ENCODE data around the gene ZGLP1.
A peak's percentile ranks its signal among the peaks of the same experiment; 100 is the strongest.

The ZGLP1 gene

GRCh38 chr19:10289836-10290356 is 19.7 kb downstream of the ZGLP1 start, which contains the start of gene ICAM5:
Gene ICAM5, plus strand, starts transcription at chr19:10289952. Its CDS starts 92 bp downstream, at chr19:10290044.
- no peak within 1 kb of the TSS for H4K8ac ChIP-seq (ENCODE audit: low read length)
- H2BK12ac ChIP-seq (ENCODE audit: low read length in 2 of 2) = peak within 1 kb of the TSS in 1 of 2 experiments; percentile 11
- peak within 1 kb of the TSS; percentile 78 for H3K4me2 ChIP-seq (ENCODE audit: low read length, poor library complexity, severe bottlenecking)
- H2BK120ac ChIP-seq (ENCODE audit: low read depth, low read length) = no peak within 1 kb of the TSS
- H3K18ac ChIP-seq (ENCODE audit: low read depth in 1 of 2, low read length in 2 of 2) = peak within 1 kb of the TSS in 1 of 2 experiments; percentile 50
- H3K4ac ChIP-seq (ENCODE audit: low read depth in 1 of 2, low read length in 2 of 2) = no peak within 1 kb of the TSS
- peaks cover 79 to 89% of the 10 kb centered on the region in 2 experiments for H3K27me3 ChIP-seq (ENCODE audit: control insufficient read depth in 1 of 2, insufficient read depth in 1 of 2, low read length in 2 of 2)
- H3K14ac ChIP-seq (ENCODE audit: low read length in 2 of 2) = no peak within 1 kb of the TSS
- no peak within 1 kb of the TSS for H3K27ac ChIP-seq (ENCODE audit: low read length, poor library complexity, severe bottlenecking)
- H2AK5ac ChIP-seq (ENCODE audit: low read length, severe bottlenecking) = no peak within 1 kb of the TSS
- H3K9me3 ChIP-seq (ENCODE audit: control insufficient read depth, low read length) = peaks cover 9% of the 10 kb centered on the region
- peak within 1 kb of the TSS; percentile 43 to 56 for H3K4me3 ChIP-seq (ENCODE audit: insufficient read depth in 1 of 2, low read depth in 1 of 2, low read length in 2 of 2)
- H2BK5ac ChIP-seq (ENCODE audit: low read depth, low read length, poor library complexity, severe bottlenecking) = no peak within 1 kb of the TSS
- H3K79me1 ChIP-seq (replicated peaks; ENCODE audit: low read length, poor library complexity, severe bottlenecking) = no peaks in the 10 kb centered on the region
- peaks cover 8 to 14% of the 10 kb centered on the region in 2 experiments for H3K36me3 ChIP-seq (ENCODE audit: control insufficient read depth in 1 of 2, insufficient read depth in 2 of 2, low read depth in 1 of 2, low read length in 2 of 2)
- H3K4me1 ChIP-seq (ENCODE audit: control insufficient read depth, insufficient read depth, low read depth, low read length) = peaks cover 56% of the 10 kb centered on the region
- no peak within 1 kb of the TSS for H3K9ac ChIP-seq (ENCODE audit: low read length)
- 4% methylated on average over 45 of the region's 45 CpGs for WGBS
- peak within 1 kb of the TSS; percentile 31 for H2BK15ac ChIP-seq (ENCODE audit: low read depth, poor library complexity, severe bottlenecking)
- peak within 1 kb of the TSS; percentile 18 for H2AFZ ChIP-seq (ENCODE audit: low read depth, low read length)
- peak within 1 kb of the TSS in 1 of 2 experiments; percentile 92 for H3K23ac ChIP-seq (ENCODE audit: low read length in 2 of 2)
- DNase-seq = no peak
- no peak within 1 kb of the TSS for H4K91ac ChIP-seq (ENCODE audit: low read length)

DNA sequence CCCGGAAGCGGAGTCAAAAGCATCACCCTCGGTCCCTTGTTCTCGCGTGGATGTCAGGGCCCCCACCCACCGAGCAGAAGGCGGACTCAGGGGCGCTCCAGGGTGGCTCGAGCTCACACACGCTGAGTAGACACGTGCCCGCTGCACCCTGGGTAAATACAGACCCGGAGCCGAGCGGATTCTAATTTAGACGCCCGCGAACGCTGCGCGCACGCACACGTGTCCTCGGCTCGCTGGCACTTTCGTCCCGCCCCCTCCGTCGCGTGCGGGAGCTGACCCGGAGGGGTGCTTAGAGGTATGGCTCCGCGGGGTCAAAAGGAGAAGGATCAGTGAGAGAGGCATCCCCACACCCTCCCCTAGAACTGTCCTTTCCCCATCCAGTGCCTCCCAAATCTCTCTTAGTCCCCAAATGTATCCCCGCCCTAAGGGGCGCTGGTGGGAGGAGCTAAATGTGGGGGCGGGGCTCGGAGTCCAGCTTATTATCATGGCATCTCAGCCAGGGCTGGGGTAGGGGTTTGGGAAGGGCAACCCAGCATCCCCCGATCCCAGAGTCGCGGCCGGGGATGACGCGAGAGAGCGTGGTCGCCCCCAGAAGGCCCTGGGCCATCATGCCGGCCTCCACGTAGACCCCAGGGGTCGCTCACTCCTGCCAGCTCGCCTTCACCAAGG is 20.3 kb downstream of the ZGLP1 start:
- H3K27ac ChIP-seq (ENCODE audit: low read length, poor library complexity, severe bottlenecking) = no peak overlapping the region
- no peak overlapping the region for H4K91ac ChIP-seq (ENCODE audit: low read length)
- no peak overlapping the region for H2BK5ac ChIP-seq (ENCODE audit: low read depth, low read length, poor library complexity, severe bottlenecking)
- H2BK15ac ChIP-seq (ENCODE audit: low read depth, poor library complexity, severe bottlenecking) = peak overlapping the region; percentile 31
- peak overlapping the region; percentile 18 for H2AFZ ChIP-seq (ENCODE audit: low read depth, low read length)
- no peak overlapping the region for H2BK12ac ChIP-seq (ENCODE audit: low read length in 2 of 2)
- 2% methylated on average over 37 of the region's 50 CpGs for WGBS
- H3K36me3 ChIP-seq (ENCODE audit: control insufficient read depth in 1 of 2, insufficient read depth in 2 of 2, low read depth in 1 of 2, low read length in 2 of 2) = peaks cover 14 to 20% of the 10 kb centered on the region in 2 experiments
- H3K4me3 ChIP-seq (ENCODE audit: insufficient read depth in 1 of 2, low read depth in 1 of 2, low read length in 2 of 2) = peak overlapping the region; percentile 35 to 53
- H3K4ac ChIP-seq (ENCODE audit: low read depth in 1 of 2, low read length in 2 of 2) = no peak overlapping the region
- H4K8ac ChIP-seq (ENCODE audit: low read length) = no peak overlapping the region
- peaks cover 73 to 83% of the 10 kb centered on the region in 2 experiments for H3K27me3 ChIP-seq (ENCODE audit: control insufficient read depth in 1 of 2, insufficient read depth in 1 of 2, low read length in 2 of 2)
- H3K23ac ChIP-seq (ENCODE audit: low read length in 2 of 2) = no peak overlapping the region
- peak overlapping the region; percentile 68 for H3K4me2 ChIP-seq (ENCODE audit: low read length, poor library complexity, severe bottlenecking)
- no peak overlapping the region for H3K14ac ChIP-seq (ENCODE audit: low read length in 2 of 2)
- peaks cover 9% of the 10 kb centered on the region for H3K9me3 ChIP-seq (ENCODE audit: control insufficient read depth, low read length)
- no peak overlapping the region for H2BK120ac ChIP-seq (ENCODE audit: low read depth, low read length)
- H2AK5ac ChIP-seq (ENCODE audit: low read length, severe bottlenecking) = no peak overlapping the region
- H3K18ac ChIP-seq (ENCODE audit: low read depth in 1 of 2, low read length in 2 of 2) = peak overlapping the region in 1 of 2 experiments; percentile 50
- no peaks in the 10 kb centered on the region for H3K79me1 ChIP-seq (replicated peaks; ENCODE audit: low read length, poor library complexity, severe bottlenecking)
- H3K9ac ChIP-seq (ENCODE audit: low read length) = no peak overlapping the region
- DNase-seq = peak; percentile 62
- H3K4me1 ChIP-seq (ENCODE audit: control insufficient read depth, insufficient read depth, low read depth, low read length) = peaks cover 55% of the 10 kb centered on the region

DNA sequence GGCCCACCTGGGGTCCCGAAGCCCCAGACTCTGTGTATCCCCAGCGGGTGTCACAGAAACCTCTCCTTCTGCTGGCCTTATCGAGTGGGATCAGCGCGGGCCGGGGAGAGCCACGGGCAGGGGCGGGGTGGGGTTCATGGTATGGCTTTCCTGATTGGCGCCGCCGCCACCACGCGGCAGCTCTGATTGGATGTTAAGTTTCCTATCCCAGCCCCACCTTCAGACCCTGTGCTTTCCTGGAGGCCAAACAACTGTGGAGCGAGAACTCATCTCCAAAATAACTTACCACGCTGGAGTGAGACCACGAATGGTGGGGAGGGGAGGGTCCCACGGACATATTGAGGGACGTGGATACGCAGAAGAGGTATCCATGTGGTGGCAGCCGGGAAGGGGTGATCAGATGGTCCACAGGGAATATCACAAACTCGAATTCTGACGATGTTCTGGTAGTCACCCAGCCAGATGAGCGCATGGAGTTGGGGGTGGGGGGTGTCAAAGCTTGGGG is 20.9 kb downstream of the ZGLP1 start:
- Histone ChIP-seq H4K8ac (ENCODE audit: low read length) (no peak overlapping the region), H2BK12ac (ENCODE audit: low read length in 2 of 2) (no peak overlapping the region), H3K14ac (ENCODE audit: low read length in 2 of 2) (no peak overlapping the region), H3K4me3 (ENCODE audit: insufficient read depth in 1 of 2, low read depth in 1 of 2, low read length in 2 of 2) (peak overlapping the region; percentile 35 to 53), H2BK120ac (ENCODE audit: low read depth, low read length) (no peak overlapping the region), H2AK5ac (ENCODE audit: low read length, severe bottlenecking) (no peak overlapping the region), H3K9ac (ENCODE audit: low read length) (no peak overlapping the region), H2AFZ (ENCODE audit: low read depth, low read length) (peak overlapping the region; percentile 8), H3K18ac (ENCODE audit: low read depth in 1 of 2, low read length in 2 of 2) (peak overlapping the region in 1 of 2 experiments; percentile 50), H3K23ac (ENCODE audit: low read length in 2 of 2) (no peak overlapping the region), H3K9me3 (ENCODE audit: control insufficient read depth, low read length) (peaks cover 7% of the 10 kb centered on the region), H3K4me2 (ENCODE audit: low read length, poor library complexity, severe bottlenecking) (peak overlapping the region; percentile 68), H3K36me3 (ENCODE audit: control insufficient read depth in 1 of 2, insufficient read depth in 2 of 2, low read depth in 1 of 2, low read length in 2 of 2) (peaks cover 18 to 26% of the 10 kb centered on the region in 2 experiments), H4K91ac (ENCODE audit: low read length) (no peak overlapping the region), H2BK15ac (ENCODE audit: low read depth, poor library complexity, severe bottlenecking) (no peak overlapping the region), H3K4ac (ENCODE audit: low read depth in 1 of 2, low read length in 2 of 2) (no peak overlapping the region), H3K79me1 (replicated peaks; ENCODE audit: low read length, poor library complexity, severe bottlenecking) (no peaks in the 10 kb centered on the region), H3K4me1 (ENCODE audit: control insufficient read depth, insufficient read depth, low read depth, low read length) (peaks cover 53% of the 10 kb centered on the region), H3K27ac (ENCODE audit: low read length, poor library complexity, severe bottlenecking) (no peak overlapping the region), H3K27me3 (ENCODE audit: control insufficient read depth in 1 of 2, insufficient read depth in 1 of 2, low read length in 2 of 2) (peaks cover 67 to 77% of the 10 kb centered on the region in 2 experiments), H2BK5ac (ENCODE audit: low read depth, low read length, poor library complexity, severe bottlenecking) (no peak overlapping the region)
- DNase-seq = peak; percentile 50
- WGBS = 8% methylated on average over 17 of the region's 23 CpGs

Data from mesenchymal stem cell (in vitro differentiated cells and primary cell).